ENCODE measurements around the gene FAM227B. TPM values are rescaled to one million over a fixed set of nuclear protein-coding genes. Genes with fewer than 3 reads are reported as not detected.

The FAM227B gene
- total RNA-seq, 1 donor from 2014 or later = 5.8 TPM

DNA sequence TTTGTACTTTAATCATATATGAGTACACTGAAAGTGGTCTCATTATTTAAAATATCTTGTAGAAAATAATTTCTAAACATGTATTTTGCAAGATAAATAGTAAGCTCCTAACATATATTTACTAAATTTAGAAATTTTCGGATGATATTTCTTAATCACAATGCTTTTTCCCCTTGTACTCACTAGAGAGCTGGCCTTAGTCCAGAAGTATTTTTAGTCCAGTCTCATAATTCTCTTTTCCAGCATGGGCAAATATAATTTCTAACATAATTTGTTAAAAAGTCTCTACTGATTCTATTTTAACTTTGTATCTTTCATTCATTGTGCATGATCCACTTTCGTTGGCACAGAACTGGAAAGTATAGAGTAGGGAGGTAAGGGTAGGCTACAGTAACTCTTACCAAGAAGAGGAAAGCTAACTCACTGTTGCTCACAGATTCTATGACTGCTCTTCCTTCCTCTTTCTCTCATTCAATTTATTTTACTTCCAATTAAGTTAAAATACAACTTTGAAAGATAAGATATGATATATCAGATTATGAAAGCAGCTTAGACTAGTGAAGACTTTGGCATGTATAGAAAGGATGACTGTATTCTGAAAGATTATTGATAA, 158.3 kb downstream of the FAM227B start:
- H3K36me3 ChIP-seq (ENCODE audit: control insufficient read depth, insufficient read depth, low read length) = no peaks in the 10 kb centered on the region
- no peak overlapping the region for H3K4me3 ChIP-seq (ENCODE audit: low read depth, low read length)
- H3K27me3 ChIP-seq (ENCODE audit: control insufficient read depth, insufficient read depth, low read length) = no peaks in the 10 kb centered on the region
- TF ChIP-seq, protein P1, sequence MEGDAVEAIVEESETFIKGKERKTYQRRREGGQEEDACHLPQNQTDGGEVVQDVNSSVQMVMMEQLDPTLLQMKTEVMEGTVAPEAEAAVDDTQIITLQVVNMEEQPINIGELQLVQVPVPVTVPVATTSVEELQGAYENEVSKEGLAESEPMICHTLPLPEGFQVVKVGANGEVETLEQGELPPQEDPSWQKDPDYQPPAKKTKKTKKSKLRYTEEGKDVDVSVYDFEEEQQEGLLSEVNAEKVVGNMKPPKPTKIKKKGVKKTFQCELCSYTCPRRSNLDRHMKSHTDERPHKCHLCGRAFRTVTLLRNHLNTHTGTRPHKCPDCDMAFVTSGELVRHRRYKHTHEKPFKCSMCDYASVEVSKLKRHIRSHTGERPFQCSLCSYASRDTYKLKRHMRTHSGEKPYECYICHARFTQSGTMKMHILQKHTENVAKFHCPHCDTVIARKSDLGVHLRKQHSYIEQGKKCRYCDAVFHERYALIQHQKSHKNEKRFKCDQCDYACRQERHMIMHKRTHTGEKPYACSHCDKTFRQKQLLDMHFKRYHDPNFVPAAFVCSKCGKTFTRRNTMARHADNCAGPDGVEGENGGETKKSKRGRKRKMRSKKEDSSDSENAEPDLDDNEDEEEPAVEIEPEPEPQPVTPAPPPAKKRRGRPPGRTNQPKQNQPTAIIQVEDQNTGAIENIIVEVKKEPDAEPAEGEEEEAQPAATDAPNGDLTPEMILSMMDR (IDR thresholded peaks at IDR 0.05; ENCODE audit: insufficient read depth, low read length, poor library complexity, severe bottlenecking) = no peak
- DNase-seq (ENCODE audit: low read depth) = no peak

DNA sequence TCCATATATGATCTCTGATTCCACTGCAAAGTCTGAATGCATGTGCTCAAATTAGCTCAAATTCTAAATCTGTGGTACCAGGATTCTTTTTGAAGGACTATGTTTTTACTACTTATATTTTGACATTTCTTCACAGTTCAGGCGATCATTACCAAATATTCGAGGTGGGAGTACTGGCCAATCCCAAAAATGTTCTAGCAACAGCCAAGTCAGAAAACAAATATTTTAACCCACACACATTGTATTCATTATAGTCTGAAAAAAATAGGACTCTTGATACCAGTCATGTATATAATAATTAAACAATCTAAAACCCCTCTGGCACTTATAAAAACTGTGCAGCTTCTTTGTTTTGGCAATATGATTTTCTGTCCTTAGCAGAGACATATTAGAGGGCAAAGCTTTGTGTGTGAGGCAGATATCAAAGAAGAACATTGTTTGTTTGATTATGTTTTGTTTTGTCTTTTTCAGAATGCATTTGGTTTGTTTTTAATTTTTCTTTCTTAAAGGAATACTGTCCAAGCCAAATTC, 160.1 kb downstream of the FAM227B start:
- TF ChIP-seq, protein P1 (IDR thresholded peaks at IDR 0.05; ENCODE audit: insufficient read depth, low read length, poor library complexity, severe bottlenecking) = no peak
- Histone ChIP-seq H3K4me3 (ENCODE audit: low read depth, low read length) (no peak overlapping the region), H3K36me3 (ENCODE audit: control insufficient read depth, insufficient read depth, low read length) (no peaks in the 10 kb centered on the region), H3K27me3 (ENCODE audit: control insufficient read depth, insufficient read depth, low read length) (no peaks in the 10 kb centered on the region)
- no peak for DNase-seq (ENCODE audit: low read depth)

DNA sequence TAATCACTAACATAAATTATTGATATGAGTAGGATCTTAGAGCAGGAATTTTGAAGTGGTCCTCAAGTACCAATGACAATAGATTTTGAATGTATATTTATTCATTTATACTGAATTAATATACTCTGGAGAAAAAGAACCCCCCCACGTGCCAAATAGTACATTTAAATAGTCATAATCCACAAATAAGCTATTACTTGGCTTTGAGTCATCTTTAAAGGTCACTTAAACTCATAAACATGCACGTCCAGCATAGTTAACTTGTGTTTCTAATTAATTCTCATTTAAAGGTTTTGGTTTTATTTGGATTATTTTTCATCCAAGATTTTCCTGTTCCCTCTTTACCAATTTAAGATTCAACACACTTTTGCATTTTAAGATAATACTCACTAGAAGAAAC, 162.5 kb downstream of the FAM227B start:
- DNase-seq (ENCODE audit: low read depth) = no peak
- H3K4me3 ChIP-seq (ENCODE audit: low read depth, low read length) = no peak overlapping the region
- no peaks in the 10 kb centered on the region for H3K36me3 ChIP-seq (ENCODE audit: control insufficient read depth, insufficient read depth, low read length)
- H3K27me3 ChIP-seq (ENCODE audit: control insufficient read depth, insufficient read depth, low read length) = no peaks in the 10 kb centered on the region
- TF ChIP-seq, protein P1 (IDR thresholded peaks at IDR 0.05; ENCODE audit: insufficient read depth, low read length, poor library complexity, severe bottlenecking) = no peak

DNA sequence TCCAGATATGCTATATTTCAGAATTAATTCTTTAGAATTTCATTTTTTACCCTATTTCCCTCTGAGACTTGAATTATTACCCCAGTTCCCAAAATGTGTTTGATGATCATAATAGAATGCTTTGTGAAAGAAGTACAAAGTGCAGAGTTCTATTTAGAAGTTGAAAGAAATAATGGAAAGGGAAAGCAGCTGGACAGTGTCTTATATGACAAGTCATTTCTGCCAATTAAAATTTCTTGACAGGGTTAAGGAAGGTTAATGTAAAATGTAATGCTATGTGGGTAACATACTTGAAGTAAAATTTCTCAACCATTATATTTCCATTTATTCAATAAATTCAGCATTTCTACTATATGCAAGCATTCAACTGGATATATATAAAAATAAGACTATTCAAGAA, 164.5 kb downstream of the FAM227B start:
- TF ChIP-seq, protein P1 (IDR thresholded peaks at IDR 0.05; ENCODE audit: insufficient read depth, low read length, poor library complexity, severe bottlenecking) = no peak
- no peak overlapping the region for H3K4me3 ChIP-seq (ENCODE audit: low read depth, low read length)
- H3K27me3 ChIP-seq (ENCODE audit: control insufficient read depth, insufficient read depth, low read length) = no peaks in the 10 kb centered on the region
- no peaks in the 10 kb centered on the region for H3K36me3 ChIP-seq (ENCODE audit: control insufficient read depth, insufficient read depth, low read length)
- DNase-seq (ENCODE audit: low read depth) = no peak

DNA sequence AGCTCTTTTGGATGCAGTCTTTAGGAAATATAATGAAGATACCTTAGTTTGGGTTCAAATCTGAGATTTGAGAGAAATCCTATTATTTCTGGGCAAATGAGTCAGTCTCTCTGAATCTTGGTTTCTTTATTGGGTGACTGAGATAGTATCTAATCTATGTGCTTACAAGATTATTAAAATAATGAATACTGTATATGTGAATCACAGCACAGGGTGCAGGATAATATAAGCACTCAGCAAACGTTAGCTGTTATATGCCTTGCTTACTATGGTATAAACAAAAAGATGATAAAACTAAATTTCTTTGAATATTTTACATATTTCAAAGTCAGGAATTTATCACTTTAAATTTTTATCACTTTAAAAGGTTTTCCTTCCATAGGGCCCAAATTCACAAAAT, 168.0 kb downstream of the FAM227B start:
- Histone ChIP-seq H3K27me3 (ENCODE audit: control insufficient read depth, insufficient read depth, low read length) (no peaks in the 10 kb centered on the region), H3K4me3 (ENCODE audit: low read depth, low read length) (no peak overlapping the region), H3K36me3 (ENCODE audit: control insufficient read depth, insufficient read depth, low read length) (no peaks in the 10 kb centered on the region)
- TF ChIP-seq, protein P1 (IDR thresholded peaks at IDR 0.05; ENCODE audit: insufficient read depth, low read length, poor library complexity, severe bottlenecking) = no peak
- no peak for DNase-seq (ENCODE audit: low read depth)

DNA sequence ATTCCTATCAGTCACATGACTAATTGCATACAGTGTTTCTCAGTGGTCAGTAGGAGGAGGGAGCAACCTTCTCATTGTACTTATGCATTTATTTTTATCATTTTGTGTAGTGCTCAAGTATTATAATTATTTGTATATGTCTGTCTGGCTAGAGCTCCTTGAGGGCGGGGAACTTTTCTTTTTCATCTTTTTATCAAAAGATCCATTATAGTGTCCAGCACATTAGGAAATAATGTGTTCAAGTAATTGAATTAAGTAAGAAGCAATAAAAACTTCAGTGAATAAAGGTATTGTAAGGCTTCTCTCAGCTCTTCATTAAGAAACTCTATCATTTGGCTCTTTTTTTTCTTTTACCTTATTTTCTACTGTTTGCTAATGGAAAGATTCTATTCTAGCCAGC, 178.8 kb downstream of the FAM227B start:
- Histone ChIP-seq H3K36me3 (ENCODE audit: control insufficient read depth, insufficient read depth, low read length) (no peaks in the 10 kb centered on the region), H3K4me3 (ENCODE audit: low read depth, low read length) (no peak overlapping the region), H3K27me3 (ENCODE audit: control insufficient read depth, insufficient read depth, low read length) (no peaks in the 10 kb centered on the region)
- DNase-seq (ENCODE audit: low read depth) = no peak
- TF ChIP-seq, protein P1 (IDR thresholded peaks at IDR 0.05; ENCODE audit: insufficient read depth, low read length, poor library complexity, severe bottlenecking) = no peak
